ENCODE measurements around the gene SASH3.

The SASH3 gene

DNA sequence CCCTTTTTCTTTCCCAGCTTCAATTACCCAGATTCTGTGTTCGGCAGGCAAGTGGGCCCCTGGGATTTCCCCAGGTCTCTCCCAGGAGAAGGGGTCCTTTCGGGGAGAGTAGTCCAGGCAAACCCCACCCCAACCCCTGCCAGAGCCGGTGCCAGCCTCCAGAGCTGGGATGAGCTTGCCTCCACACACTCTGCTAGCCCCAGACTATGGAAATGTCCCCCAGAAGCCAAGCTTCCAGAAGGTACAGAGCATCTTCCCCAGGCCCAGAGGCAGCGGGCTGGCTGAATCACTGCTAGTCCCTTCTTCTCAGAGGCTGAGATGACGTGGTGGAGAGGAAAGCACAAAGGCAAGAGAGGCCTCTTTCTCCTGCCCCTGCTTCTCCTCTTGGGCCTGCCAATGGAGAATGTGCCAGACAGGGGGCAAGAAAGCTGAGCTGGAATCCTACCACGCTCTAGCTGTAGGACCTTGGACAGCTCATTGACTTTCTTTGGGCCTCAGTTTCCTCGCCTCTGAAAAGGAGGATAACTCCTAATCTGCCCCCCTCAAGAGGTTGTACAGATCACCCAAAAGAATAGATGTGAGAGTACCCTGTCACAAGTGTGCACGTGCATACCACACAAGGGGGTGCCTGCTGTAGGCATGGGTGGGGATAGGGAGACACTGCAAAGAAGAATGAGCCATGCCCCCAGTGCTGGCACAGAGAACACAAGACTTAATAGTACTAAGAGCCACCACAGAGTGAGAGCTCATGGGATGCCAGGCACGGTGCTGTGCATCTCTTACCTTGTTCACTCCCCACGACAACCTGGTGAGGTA is 2.1 kb downstream of the SASH3 start:
- no peak for DNase-seq (ENCODE audit: extremely low spot score, insufficient read length, low read depth)
- FAIRE-seq, result peak; percentile 56

DNA sequence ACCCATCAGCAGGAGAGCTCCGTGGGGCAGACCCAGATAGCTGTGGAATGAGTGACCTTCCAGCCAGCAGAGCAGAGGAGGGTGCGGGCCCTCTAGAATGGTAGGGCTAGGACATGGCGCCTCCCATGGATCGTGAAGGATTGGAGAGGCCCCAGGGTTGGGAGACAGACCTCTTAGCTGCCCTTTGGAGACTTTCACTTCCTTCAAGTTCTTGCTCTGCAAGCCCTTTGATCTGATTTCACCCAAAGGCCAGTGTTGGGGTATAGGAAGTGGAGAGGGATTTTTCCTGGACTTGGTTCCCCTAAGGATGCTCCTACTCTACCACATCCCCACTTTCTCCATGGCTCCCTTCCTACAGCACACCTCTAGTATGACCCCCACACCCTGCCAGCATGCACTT is 3.0 kb downstream of the SASH3 start:
- no peak for DNase-seq (ENCODE audit: extremely low spot score, insufficient read length, low read depth)
- no peak for FAIRE-seq

DNA sequence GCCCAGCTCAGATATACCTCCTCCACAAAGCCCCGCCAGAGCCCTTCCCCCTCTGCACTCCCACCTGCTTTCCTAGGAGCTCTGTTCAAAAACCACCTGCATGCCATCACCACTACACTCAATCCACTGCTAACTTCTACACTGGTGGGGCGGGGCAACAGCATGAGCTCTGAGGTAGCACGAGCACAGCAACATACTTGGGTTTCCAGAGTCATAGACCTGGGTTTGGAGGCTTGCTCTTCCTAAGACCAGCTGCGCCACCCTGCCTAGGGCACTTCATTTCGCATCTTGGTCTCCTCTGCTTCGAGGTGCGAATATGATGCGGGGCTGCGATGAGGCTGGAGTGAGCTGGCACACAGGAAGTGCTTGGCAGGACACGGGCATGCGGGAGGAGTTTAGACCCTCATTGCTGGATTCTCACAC is 3.6 kb downstream of the SASH3 start:
- FAIRE-seq, result peak; percentile 45
- DNase-seq (ENCODE audit: extremely low spot score, insufficient read length, low read depth), result no peak

DNA sequence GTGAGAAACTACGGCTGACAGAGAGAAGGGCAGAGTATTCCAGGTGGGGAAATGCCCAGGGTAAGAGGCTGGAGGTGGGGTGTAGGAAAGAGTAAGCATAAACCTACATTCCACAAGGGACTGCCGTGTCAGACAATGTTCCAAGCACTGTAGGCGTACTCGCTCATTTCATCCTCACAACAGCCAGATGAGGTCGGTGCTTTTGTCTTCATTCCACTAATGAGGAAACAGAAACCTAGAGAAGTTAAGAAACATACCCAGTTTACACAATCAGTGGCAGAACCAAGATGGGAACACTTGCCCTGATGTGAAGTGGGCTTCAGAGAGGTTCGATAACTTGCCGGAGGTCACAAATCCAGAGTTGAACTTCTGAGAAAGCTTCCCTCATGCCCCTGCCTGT is 4.6 kb downstream of the SASH3 start:
- DNase-seq (ENCODE audit: extremely low spot score, insufficient read length, low read depth), result no peak
- peak; percentile 74 for FAIRE-seq

DNA sequence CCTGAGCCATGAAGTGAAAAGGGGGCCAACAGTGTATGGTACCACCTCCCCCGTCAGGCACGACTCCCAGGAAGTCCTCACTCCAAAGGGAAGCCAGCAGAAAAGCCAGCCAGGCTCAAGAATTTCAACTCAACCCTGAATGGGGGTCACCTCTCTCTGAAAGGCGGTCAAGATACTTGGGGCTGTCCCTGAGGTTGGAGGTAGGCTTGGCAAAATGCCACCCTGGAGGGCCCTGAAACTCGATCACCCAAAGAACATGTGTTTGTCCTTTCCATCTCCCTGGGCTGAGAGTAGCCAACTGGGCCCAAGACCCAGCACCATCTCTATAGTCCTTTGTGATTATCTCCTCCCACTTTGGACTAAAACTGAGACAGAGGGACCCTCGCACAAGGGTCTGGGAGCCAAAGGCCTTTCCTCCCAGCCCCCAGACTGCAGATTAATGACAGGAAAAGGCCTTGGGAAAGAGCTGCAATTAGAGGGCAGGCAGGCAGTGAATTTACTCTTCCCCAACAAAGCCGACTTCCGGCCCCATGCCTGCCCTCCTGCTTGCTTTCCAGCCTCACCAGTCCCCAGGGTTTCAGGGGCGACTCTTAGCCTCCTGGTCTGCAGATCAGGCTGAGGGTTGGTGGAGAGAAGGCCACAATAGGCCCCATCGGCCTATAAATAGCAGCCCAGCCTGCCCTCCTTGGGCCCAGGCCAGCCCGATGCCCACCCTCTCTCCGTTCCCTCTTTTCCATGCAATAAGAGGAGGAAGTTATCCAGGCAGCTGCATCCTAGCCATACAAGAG is 5.6 kb downstream of the SASH3 start:
- FAIRE-seq, result peak; percentile 70
- DNase-seq (ENCODE audit: extremely low spot score, insufficient read length, low read depth), result no peak

DNA sequence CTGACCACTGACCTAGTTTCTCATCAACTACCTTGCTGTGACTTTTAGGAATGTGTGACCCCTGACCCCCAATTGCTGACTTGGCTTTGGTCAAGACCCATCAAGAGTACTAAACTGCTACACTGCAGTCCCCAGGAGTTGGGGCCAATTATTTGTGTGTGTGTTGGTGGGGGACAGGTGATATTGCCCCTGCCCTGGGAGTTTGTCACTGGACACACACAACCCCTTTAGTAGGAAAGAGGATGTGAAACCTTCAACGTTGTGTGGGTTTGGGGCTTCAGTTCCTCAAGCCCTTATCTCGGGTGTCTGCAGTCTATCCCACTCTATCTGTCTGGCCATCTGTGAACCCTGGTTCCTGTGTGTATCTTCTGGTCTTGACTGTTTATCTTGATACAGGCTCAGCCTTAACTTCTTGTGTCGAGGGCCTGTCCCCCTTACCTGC is 6.5 kb downstream of the SASH3 start:
- DNase-seq (ENCODE audit: extremely low spot score, insufficient read length, low read depth), result no peak
- peak; percentile 99 for FAIRE-seq

DNA sequence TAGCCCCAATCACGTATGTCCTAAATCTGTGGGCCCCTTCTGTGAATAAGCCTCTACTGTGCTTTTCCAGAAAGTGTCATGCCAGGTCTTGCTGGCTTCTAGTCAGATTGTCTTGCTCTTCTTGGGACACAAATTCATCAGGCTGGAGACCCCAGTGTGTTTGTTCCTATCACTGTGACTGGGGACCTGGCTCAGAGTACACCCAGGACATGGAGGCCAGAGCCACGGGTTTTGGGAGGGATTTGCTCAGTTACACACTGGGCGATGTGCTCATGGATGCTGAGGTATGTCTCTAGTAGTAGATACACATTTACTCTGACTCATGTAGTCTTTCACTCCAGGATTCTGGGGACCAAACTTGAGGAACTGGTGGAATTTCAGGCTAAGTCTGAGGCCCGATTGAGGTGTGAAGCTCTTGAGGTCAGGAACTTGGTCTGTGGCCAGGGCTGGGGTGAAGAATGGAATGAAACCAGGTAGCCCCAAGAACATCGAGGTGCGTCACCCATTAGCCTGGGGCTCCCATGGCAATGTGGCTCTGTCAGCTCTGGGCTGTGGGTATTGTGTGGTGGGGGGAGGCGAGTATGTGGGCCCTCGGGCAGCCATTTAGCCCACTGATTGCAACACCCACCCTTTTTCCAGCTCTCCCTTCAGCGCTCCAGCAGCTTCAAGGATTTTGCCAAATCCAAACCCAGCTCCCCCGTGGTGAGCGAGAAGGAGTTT is 7.7 kb downstream of the SASH3 start:
- DNase-seq (ENCODE audit: extremely low spot score, insufficient read length, low read depth) (no peak), FAIRE-seq (no peak)

DNA sequence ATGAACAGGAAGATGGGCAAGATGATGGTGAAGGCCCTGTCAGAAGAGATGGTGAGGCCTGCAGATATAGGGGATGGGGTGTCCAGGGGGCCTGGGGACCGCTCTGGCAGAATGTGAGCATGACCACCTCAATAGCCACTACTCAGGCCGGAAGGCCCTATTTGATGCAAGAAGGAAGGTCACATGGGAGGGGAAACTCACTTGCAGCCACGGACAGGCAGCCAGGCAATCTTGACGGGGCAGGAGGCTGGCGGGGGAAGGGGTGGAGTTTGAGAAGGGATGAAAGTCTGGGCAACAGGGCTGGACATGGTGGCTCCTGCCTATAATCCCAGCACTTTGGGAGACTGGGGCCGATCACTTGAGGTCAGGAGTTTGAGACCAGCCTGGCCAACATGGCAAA is 8.8 kb downstream of the SASH3 start:
- DNase-seq (ENCODE audit: extremely low spot score, insufficient read length, low read depth) (no peak), FAIRE-seq (no peak)

DNA sequence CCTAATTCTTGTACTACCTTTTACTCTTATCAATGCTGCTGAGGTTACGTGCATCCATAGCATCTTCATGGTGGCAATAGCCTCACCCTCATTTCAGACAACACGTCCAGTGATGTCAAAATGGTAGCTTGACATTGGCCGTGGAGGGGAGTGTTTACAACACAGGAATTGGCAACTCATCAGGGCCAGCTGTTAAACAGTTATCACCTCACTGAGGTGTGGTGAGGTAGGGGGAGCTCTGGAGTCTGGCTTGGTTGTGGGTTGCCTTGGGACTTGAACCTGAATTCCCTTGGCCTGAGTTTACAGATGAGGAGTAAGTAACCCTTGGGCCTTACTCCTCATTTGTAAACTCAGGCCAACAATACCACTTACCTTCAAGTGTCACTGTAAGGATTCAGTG is 10.4 kb downstream of the SASH3 start:
- DNase-seq (ENCODE audit: extremely low spot score, insufficient read length, low read depth) (no peak), FAIRE-seq (no peak)

DNA sequence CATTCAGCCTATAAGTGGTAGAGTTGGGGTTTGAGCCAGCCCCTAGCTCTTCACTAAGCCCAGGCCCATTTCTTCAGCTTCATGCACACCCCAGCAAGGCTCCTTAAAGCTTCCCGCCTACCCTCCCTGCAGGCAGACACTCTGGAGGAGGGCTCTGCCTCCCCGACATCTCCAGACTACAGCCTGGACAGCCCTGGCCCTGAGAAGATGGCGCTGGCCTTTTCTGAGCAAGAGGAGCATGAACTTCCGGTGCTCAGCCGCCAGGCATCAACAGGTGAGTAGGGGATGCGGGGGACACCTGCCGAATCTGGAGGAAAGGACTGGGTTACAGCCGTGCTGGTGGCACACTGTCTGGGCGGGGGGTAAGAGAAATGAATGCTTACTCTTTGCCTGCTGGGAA is 11.1 kb downstream of the SASH3 start:
- FAIRE-seq, result no peak
- no peak for DNase-seq (ENCODE audit: extremely low spot score, insufficient read length, low read depth)

DNA sequence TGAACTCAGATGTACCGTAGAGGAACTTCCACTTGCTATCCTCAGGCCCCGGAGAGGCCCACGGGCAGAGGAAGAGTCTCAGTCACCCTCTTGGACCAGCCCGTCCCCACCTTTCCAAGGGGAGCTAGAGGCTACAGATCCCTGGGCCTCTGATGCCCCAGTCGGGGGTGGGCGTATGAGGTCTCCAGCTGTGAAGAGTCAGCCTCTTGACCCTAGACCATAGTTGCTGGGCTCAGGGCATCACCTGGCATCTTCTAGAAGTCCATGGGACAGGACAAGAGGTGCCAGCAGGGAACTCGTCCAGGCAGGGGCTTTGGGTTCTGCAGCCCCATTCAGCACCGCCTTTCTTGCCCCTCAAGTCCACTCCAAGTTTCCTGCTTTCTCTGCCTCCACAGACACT is 11.6 kb downstream of the SASH3 start:
- FAIRE-seq, result no peak
- DNase-seq (ENCODE audit: extremely low spot score, insufficient read length, low read depth), result no peak

DNA sequence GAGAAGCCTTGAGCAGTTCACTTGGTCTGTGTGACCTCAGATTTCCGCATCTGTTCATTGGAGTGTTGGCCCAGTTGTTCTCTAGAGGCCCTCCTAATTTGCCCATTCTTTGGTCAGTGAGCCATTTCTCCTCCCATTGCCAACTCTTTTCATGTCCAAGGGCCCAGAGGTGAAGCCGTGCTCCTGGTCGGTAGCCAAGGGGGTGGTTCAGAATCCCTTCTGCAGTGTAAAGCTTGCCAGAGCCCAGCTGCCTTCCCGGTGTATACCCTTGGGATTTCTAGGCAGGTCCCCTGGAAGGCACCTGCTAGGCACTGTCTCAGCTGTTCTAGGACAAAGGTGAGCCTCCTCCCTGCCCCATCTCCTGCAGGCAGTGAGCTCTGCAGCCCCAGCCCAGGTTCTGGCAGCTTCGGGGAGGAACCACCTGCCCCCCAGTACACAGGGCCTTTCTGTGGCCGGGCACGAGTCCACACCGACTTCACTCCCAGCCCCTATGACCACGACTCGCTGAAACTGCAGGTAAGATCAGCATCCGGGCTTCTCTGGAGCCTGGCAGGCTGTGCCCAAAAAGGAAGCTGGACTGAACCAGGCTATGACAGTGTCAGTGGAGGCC is 12.3 kb downstream of the SASH3 start:
- no peak for FAIRE-seq
- no peak for DNase-seq (ENCODE audit: extremely low spot score, insufficient read length, low read depth)

DNA sequence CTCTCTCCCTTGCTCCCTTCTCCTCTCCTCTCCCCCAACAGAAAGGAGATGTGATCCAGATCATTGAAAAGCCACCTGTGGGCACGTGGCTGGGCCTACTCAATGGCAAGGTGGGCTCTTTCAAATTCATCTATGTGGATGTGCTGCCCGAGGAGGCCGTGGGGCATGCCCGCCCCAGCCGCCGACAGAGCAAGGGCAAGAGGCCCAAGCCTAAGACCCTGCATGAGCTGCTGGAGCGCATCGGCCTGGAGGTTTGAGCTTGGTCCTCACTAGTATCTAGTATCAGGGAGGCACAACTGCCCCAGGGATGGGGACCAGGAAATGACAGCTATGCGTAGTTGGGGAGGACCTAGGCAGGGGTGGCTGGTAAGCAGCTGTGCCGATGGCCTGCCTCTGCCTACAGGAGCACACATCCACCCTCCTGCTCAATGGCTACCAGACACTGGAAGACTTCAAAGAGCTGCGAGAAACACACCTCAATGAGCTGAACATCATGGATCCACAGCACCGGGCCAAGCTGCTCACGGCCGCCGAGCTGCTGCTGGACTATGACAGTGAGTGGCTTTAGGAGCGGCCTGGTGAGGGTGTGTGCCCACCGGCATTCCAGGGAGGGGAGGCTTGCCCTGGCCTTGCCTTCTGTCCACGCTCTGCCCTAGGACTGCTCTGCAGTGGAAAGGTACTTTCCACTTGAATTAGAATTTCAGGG is 13.0 kb downstream of the SASH3 start:
- FAIRE-seq, result no peak

DNA sequence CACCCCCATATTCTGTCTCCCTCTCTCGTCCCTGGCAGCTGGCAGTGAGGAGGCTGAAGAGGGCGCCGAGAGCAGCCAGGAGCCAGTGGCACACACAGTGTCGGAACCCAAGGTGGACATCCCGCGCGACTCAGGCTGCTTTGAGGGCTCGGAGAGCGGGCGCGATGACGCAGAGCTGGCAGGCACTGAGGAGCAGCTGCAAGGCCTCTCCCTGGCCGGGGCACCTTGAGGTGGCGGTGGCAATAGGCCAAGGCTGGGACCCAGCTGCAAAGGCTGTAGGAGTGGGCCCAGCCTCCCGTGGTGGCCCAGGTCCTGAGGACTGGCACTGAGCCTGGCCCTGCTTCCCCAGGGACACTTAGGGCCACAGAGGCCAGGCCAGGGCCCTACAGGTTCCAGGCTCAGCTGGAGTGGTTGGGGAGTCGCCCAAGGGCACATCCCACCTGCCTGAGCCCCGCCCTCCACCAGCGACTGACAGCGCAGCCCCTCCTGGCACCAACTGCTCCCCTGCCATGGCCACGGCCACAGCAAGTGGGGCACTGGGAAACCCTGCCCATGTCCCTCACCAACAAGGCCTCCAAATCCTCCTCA is 13.9 kb downstream of the SASH3 start:
- FAIRE-seq, result no peak
- no peak for DNase-seq (ENCODE audit: extremely low spot score, insufficient read length, low read depth)

More for the DNA sequence above, 13.0 kb downstream of the SASH3 start:
- no peak for DNase-seq (ENCODE audit: extremely low spot score, insufficient read length, low read depth)

DNA sequence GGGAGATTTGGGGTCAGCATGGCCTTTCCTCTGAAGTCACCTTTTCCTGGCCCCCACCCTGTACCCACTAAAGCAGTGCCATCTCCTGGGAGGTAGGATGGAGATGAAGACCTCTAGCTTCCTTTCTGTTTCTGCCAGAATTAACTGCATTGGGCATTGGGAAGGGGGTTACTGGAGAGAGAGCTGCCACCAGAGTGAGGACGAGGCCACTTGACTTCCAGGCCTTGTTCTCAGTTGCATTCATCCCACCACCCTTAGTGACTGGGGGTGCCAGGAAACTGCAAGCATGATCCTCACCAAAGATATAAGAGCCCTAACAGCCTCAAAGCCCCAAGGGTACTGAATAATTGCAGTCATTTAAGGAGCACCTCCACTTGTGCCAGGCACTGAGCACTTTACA is 15.8 kb downstream of the SASH3 start:
- DNase-seq (ENCODE audit: extremely low spot score, insufficient read length, low read depth), result no peak
- FAIRE-seq, result no peak

DNA sequence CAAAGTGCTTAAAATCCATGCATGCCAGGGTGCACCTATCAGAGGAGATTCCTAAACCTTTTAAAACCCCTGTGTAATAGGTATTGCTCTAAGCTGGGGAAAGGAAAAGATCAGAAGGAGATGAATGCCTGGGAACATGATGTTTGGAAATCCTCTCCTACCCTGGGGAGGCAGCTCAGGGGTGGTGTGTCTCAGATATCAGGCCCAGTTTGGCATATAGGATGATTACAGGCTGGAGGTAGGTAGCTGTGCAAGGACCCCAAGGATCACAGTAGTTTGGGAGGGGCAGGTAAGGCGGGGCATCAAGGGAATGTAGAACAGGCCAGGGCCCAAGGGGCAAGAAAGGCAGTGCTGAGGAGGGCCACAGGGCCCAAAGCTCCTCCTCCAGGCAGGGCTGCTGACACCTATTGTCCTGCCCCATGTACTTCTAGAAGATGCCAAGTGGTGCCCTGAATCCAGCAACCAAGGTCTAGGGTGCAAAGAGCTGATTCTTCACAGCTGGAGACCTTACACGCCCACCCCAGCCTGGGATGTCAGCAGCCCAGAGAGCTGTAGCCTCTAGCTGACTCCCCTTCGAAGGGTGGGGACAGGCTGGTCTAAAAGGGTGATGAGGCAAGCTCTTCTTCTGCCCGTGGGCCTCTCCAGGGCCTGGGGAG is 17.6 kb downstream of the SASH3 start:
- no peak for DNase-seq (ENCODE audit: extremely low spot score, insufficient read length, low read depth)

DNA sequence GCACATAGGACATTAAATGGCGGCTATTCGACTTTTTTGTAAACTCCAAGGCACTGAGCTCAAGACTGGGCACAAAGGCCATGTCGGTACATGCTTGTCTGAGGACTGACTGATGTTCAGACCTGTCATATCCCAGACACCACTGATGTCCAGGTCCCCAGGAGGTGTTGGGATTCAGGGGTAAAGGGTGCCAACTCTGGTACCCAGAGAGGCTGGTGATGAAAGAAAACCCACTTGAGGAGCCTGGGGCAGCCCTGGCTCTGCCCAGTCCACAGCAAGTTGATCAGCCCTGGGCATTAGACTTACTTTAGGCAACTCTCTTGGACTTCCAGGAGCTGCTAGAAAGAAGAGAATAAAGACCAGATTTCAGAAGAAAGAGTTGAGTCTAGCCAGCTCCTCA is 18.7 kb downstream of the SASH3 start:
- no peak for FAIRE-seq
- no peak for DNase-seq (ENCODE audit: extremely low spot score, insufficient read length, low read depth)

More for the DNA sequence above, 17.6 kb downstream of the SASH3 start:
- no peak for FAIRE-seq

DNA sequence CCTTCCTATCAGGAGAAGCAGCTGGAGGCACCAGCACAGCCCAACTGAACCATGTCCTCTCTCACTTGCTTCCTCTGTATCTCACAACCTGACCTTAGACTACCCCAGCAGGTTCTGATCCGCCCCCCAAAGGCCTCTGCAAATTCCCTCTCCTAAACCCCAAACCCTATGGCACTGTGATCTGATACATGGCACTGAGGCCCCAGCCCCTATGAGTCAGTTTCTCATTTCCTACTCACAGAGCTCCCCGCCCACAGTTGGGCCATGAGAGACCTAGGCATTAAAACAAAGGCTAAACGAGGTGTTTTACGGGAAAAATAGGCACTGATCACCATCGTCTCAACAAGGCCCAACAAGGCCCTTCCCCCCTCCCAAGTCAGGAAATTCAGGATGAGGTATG is 19.1 kb downstream of the SASH3 start:
- DNase-seq (ENCODE audit: extremely low spot score, insufficient read length, low read depth), result no peak
- FAIRE-seq, result no peak

DNA sequence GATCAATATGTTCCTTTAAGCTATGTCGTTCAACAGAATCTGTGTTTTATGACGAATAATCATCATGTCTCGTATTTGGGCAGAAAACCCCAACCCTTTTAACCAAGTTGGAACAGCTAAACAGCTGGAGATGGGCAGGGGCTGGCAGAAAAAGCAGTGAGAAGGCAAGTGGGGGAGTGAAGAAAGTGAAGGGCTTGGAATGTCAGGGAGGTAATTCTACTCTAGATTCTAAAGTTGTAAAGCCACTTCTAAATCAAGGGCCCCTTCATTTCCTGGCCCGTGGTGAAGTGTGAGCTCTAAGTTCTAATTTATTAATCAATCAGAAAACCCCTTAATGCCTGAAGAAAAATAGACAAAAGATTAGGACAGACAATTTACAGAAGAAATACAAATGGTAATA is 20.4 kb downstream of the SASH3 start:
- DNase-seq (ENCODE audit: extremely low spot score, insufficient read length, low read depth) (no peak), FAIRE-seq (no peak)

Measured in GM18507 (cell line).